GM12891 (cell line): ENCODE data around the gene PSMB7.
"Not testable (repeated sequence)": the region's sequence is repeated elsewhere in the genome, so short reads cannot be mapped to it uniquely, and the experiment has no call there.

Source experiments
- DNase-seq: peaks from one replicate; pipeline ENCODE4 v3.0.0; 2011; ENCODE audit warnings: low spot score; ENCODE audit not compliant: insufficient read length
- FAIRE-seq: peaks from 2 replicates; lab custom pipeline; 2011; peaks lifted over from hg19 to GRCh38; lab: Jason Lieb, UNC
- PAX5 ChIP-seq: IDR thresholded peaks from 2 replicates; pipeline ENCODE4 v1.6.1; 2011; ENCODE audit warnings: low read length, moderate library complexity, mild to moderate bottlenecking; ENCODE audit not compliant: insufficient read depth, severe bottlenecking
- POLR2A ChIP-seq: IDR thresholded peaks from 2 replicates; pipeline ENCODE4 v1.6.1; 2011; ENCODE audit warnings: low read depth, low read length, control low read depth
- POLR2AphosphoS5 ChIP-seq: IDR thresholded peaks from 2 replicates; pipeline ENCODE4 v1.6.1; 2011; ENCODE audit warnings: low read depth, low read length, control low read depth
- POU2F2 ChIP-seq: IDR thresholded peaks from 2 replicates; pipeline ENCODE4 v1.6.1; 2011; ENCODE audit warnings: low read depth, mild to moderate bottlenecking, control low read depth, low read length, moderate library complexity
- SPI1 ChIP-seq: IDR thresholded peaks from 2 replicates; pipeline ENCODE4 v1.6.1; 2011; ENCODE audit warnings: low read depth, low read length, control low read depth
- TAF1 ChIP-seq: IDR thresholded peaks from 2 replicates; pipeline ENCODE4 v1.6.1; 2011; ENCODE audit warnings: low read depth, low read length, control low read depth

The PSMB7 gene

GRCh38 chr9:124436320-124436719, 21.1 kb upstream of the PSMB7 start:
- no peak for TF ChIP-seq POU2F2
- TF ChIP-seq POLR2A, result no peak
- no peak for TF ChIP-seq TAF1
- no peak for TF ChIP-seq POLR2AphosphoS5
- no peak for TF ChIP-seq SPI1
- TF ChIP-seq PAX5, result no peak
- DNase-seq (no peak), FAIRE-seq (peak; percentile 47)

- no peak for DNase-seq
- no peak for FAIRE-seq
- TF ChIP-seq POLR2A (no peak), POU2F2 (no peak), SPI1 (no peak), TAF1 (no peak)
Measured at GRCh38 chr9:124429530-124429867, 14.3 kb upstream of the PSMB7 start.

- no peak for TF ChIP-seq TAF1
- no peak for TF ChIP-seq PAX5
- TF ChIP-seq SPI1, result no peak
- no peak for TF ChIP-seq POU2F2
- no peak for TF ChIP-seq POLR2AphosphoS5
- TF ChIP-seq POLR2A, result no peak
- FAIRE-seq (no peak), DNase-seq (no peak)
Measured at GRCh38 chr9:124428751-124429529, 13.7 kb upstream of the PSMB7 start.

GRCh38 chr9:124427281-124427680, 12.0 kb upstream of the PSMB7 start:
- DNase-seq (no peak), FAIRE-seq (no peak)
- TF ChIP-seq SPI1 (no peak), TAF1 (no peak), POLR2AphosphoS5 (no peak), PAX5 (no peak), POLR2A (no peak), POU2F2 (no peak)

GRCh38 chr9:124426361-124426760, 11.1 kb upstream of the PSMB7 start:
- TF ChIP-seq TAF1, result no peak
- TF ChIP-seq POLR2AphosphoS5, result no peak
- TF ChIP-seq SPI1, result no peak
- no peak for TF ChIP-seq PAX5
- TF ChIP-seq POU2F2, result no peak
- no peak for TF ChIP-seq POLR2A
- FAIRE-seq (no peak), DNase-seq (no peak)

- not testable (repeated sequence) for DNase-seq, FAIRE-seq
Measured at GRCh38 chr9:124425733-124426132, 10.5 kb upstream of the PSMB7 start.

GRCh38 chr9:124423591-124423990, 8.3 kb upstream of the PSMB7 start:
- no peak for FAIRE-seq
- no peak for TF ChIP-seq TAF1
- no peak for TF ChIP-seq POU2F2
- DNase-seq, result no peak

- DNase-seq, result no peak
- no peak for FAIRE-seq
- TF ChIP-seq POLR2AphosphoS5 (no peak), PAX5 (no peak), POLR2A (no peak), SPI1 (no peak), TAF1 (no peak), POU2F2 (no peak)
Measured at GRCh38 chr9:124423155-124423554, 7.9 kb upstream of the PSMB7 start.

- no peak for DNase-seq
Measured at GRCh38 chr9:124420991-124421543, 5.8 kb upstream of the PSMB7 start.

More at GRCh38 chr9:124420991-124421543, 5.8 kb upstream of the PSMB7 start:
- FAIRE-seq, result no peak
- no peak for TF ChIP-seq PAX5
- TF ChIP-seq POLR2A, result no peak
- no peak for TF ChIP-seq SPI1
- no peak for TF ChIP-seq POLR2AphosphoS5
- TF ChIP-seq TAF1, result no peak
- TF ChIP-seq POU2F2, result no peak
